Kidney epithelial cell (primary cell): Measurements from ENCODE around the gene MSL3. TPM values are rescaled to one million over a fixed set of nuclear protein-coding genes. Genes with fewer than 3 reads are reported as not detected.

Experiments used
- DNase-seq: peaks from one replicate; pipeline ENCODE4 v3.0.0-alpha.2; 2010; ENCODE audit warnings: low read depth
- H3K27me3 ChIP-seq: 2 replicates; pipeline ENCODE4 v1.6.0; 2011; ENCODE audit warnings: low read length; ENCODE audit not compliant: control insufficient read depth, insufficient read depth
- H3K36me3 ChIP-seq: 2 replicates; pipeline ENCODE4 v1.5.1; 2011; ENCODE audit warnings: low read length; ENCODE audit not compliant: control insufficient read depth, insufficient read depth
- H3K4me3 ChIP-seq: 2 replicates; pipeline ENCODE4 v1.5.1; 2011; ENCODE audit warnings: low read depth, mild to moderate bottlenecking, control low read depth, low read length
- total RNA-seq: library from RNA; depleted of rRNA; stranded (reverse); fragments of >200 nt; gene quantifications from 2 replicates; pipeline ENCODE4 v1.2.3, GENCODE V29; 2015
- TF ChIP-seq, protein P1 (sequence below): IDR thresholded peaks from 2 replicates; pipeline ENCODE4 v1.5.1; 2011; ENCODE audit warnings: mild to moderate bottlenecking, moderate library complexity, low read length, control low read depth, inconsistent platforms; ENCODE audit not compliant: insufficient read depth, poor library complexity, severe bottlenecking

The MSL3 gene
- total RNA-seq, 1 donor from 2014 or later: 30.9 TPM

DNA sequence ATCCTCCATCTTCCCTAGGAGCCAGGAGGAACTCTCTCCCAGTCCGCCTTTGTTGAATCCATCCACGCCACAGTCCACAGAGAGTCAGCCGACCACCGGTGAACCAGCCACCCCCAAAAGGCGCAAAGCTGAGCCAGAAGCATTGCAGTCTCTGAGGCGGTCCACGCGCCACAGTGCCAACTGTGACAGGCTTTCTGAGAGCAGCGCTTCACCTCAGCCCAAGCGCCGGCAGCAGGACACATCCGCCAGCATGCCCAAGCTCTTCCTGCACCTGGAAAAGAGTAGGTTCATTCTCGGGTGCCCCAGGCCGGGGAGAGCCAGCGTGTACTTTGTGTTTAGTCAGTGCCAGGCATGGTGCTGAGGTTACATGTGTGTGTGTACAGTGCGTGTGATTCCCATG lies 7.4 kb downstream of the MSL3 start:
- peaks cover 1% of the 10 kb centered on the region for H3K36me3 ChIP-seq

DNA sequence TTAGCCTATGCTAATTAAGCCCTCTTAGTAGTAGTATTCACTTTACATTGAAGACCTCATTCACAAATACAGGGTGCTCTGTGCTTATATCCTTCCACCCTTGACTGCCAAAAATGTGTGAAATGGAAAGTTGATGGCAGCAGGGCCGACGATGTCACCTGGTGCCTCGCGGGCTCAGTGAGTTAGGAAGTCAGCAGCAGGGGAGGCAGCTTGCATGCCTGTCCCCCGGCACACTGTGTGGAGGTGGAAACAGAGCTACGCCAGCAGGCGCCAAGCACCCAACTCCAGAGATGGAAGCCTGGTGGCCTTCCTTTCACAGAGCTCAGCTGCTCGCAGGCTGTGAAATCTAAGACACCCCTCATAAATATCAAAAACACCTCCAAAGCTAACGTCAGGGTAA lies 8.4 kb downstream of the MSL3 start:
- TF ChIP-seq, protein P1, sequence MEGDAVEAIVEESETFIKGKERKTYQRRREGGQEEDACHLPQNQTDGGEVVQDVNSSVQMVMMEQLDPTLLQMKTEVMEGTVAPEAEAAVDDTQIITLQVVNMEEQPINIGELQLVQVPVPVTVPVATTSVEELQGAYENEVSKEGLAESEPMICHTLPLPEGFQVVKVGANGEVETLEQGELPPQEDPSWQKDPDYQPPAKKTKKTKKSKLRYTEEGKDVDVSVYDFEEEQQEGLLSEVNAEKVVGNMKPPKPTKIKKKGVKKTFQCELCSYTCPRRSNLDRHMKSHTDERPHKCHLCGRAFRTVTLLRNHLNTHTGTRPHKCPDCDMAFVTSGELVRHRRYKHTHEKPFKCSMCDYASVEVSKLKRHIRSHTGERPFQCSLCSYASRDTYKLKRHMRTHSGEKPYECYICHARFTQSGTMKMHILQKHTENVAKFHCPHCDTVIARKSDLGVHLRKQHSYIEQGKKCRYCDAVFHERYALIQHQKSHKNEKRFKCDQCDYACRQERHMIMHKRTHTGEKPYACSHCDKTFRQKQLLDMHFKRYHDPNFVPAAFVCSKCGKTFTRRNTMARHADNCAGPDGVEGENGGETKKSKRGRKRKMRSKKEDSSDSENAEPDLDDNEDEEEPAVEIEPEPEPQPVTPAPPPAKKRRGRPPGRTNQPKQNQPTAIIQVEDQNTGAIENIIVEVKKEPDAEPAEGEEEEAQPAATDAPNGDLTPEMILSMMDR: no peak
- peaks cover 1% of the 10 kb centered on the region for H3K36me3 ChIP-seq
- H3K27me3 ChIP-seq: no peaks in the 10 kb centered on the region
- H3K4me3 ChIP-seq: no peak overlapping the region
- no peak for DNase-seq

More for the DNA sequence above, 7.4 kb downstream of the MSL3 start:
- no peaks in the 10 kb centered on the region for H3K27me3 ChIP-seq
- no peak for DNase-seq
- TF ChIP-seq, protein P1: no peak
- H3K4me3 ChIP-seq: no peak overlapping the region

DNA sequence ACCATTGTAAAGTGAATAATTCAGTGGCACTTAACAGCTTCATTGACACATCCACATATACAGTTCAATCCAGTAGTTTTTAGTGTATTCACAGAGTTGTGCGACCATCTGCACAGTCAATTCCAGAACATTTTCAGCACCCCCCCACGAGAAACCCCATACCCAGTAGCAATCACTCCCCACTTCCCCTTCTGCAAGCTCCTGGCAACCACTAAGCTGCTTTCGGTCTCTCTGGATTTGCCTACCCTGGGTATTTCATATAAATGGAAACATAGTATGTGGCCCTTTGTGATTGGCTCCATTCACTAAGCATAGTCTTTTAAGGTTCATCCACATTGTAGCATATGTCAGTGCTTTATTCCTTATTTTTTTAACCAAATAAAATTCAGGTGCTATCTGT lies 10.0 kb downstream of the MSL3 start:
- no peak overlapping the region for H3K4me3 ChIP-seq
- H3K36me3 ChIP-seq: peaks cover 1% of the 10 kb centered on the region
- no peak for DNase-seq
- TF ChIP-seq, protein P1: no peak
- no peaks in the 10 kb centered on the region for H3K27me3 ChIP-seq

DNA sequence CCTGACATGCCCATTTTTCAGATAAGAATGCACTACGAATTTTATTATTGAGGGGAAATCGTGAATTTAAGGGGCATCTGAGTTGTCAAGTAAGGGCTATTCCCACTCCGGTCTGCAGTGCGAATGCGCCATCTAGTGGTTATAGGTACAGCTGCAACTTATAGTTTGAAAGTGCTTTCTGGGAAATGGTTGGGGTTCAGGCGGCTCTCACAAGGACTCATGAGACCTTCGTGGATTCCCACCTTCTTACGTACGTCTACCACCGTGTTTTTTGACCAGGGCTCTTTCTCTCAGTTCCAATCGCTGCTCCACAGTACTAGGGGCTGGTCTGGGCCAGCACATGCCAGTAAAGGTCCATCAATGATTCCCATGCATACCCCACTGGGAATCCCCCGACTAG lies 12.3 kb downstream of the MSL3 start:
- no peak overlapping the region for H3K4me3 ChIP-seq
- H3K36me3 ChIP-seq: peaks cover 1% of the 10 kb centered on the region
- no peak for DNase-seq
- H3K27me3 ChIP-seq: no peaks in the 10 kb centered on the region
- TF ChIP-seq, protein P1: peak; percentile 82

DNA sequence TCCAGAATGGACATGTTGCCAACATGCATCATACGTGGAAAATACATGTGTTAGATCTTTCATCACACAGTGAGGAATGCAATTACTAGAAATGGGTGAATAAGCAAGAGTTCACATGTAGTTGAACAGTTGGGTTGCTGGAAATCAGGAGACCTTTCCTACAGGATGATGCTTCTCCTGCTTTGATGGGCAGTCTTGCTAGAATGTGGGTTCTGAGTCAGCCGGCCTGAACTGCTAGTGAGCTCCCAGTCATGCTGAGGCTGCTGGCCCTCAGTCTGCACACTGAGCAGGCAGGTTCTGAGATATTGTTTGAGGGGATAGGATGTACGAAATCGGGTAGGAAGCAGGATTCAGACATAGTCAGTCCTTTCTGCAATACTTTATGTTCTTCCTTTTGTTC lies 20.2 kb downstream of the MSL3 start:
- H3K27me3 ChIP-seq: no peaks in the 10 kb centered on the region
- no peak overlapping the region for H3K4me3 ChIP-seq
- no peaks in the 10 kb centered on the region for H3K36me3 ChIP-seq
- DNase-seq: no peak
- TF ChIP-seq, protein P1: no peak

DNA sequence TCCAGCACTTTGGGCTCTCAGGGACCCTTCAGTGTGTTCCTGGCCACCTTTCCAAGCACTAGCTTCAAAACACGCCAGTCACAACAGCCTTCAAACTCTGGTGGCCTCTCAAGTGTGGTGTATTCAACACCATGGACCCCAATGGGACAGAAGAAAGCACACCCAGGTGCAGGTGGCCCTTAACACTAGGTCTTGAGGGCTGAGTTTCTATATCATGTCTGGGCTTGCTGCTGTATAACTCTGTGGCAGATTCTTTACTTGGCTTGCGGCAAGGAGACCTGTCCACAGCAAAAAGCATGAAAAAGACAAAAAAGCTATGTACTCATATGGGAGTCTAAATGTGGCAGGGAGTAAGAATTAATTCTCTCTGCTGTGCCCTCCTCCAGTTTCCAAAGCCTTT lies 23.1 kb downstream of the MSL3 start:
- Histone ChIP-seq H3K36me3 (no peaks in the 10 kb centered on the region), H3K27me3 (no peaks in the 10 kb centered on the region), H3K4me3 (no peak overlapping the region)
- DNase-seq: no peak
- TF ChIP-seq, protein P1: no peak
